OCI-LY1 (cell line): ENCODE results near the gene PRKCD.

Experiments used
- H2AFZ ChIP-seq: fragments of 200-600 bp; sonication (generic), shearing (Covaris generic); 2 replicates; pipeline ENCODE4 v1.6.0; 2014; ENCODE audit warnings: antibody characterized with exemption, mild to moderate bottlenecking, low read length
- H3F3A ChIP-seq: fragments of 200-600 bp; sonication (generic), shearing (Covaris generic); 2 replicates; pipeline ENCODE4 v1.6.0; 2014; ENCODE audit warnings: mild to moderate bottlenecking, antibody characterized with exemption, low read length, moderate library complexity; ENCODE audit not compliant: insufficient read depth
- H3K27ac ChIP-seq: fragments of 200-600 bp; sonication (generic); 2 replicates; pipeline ENCODE4 v1.5.1; 2014; ENCODE audit warnings: low read length, mixed run types, mild to moderate bottlenecking, low read depth; ENCODE audit not compliant: poor library complexity, severe bottlenecking
- H3K27me3 ChIP-seq: fragments of 200-600 bp; sonication (generic); 2 replicates; pipeline ENCODE4 v1.6.0; 2014; ENCODE audit warnings: antibody characterized with exemption, mild to moderate bottlenecking, low read length, moderate library complexity; ENCODE audit not compliant: insufficient read depth
- H3K36me3 ChIP-seq: fragments of 200-600 bp; sonication (generic); 2 replicates; pipeline ENCODE4 v1.6.1; 2014; ENCODE audit warnings: mild to moderate bottlenecking, antibody characterized with exemption, low read length, moderate library complexity, mixed read lengths; ENCODE audit not compliant: insufficient read depth
- H3K4me1 ChIP-seq: fragments of 200-600 bp; sonication (generic); 2 replicates; pipeline ENCODE4 v1.5.1; 2014; ENCODE audit warnings: mild to moderate bottlenecking, low read length, moderate library complexity; ENCODE audit not compliant: insufficient read depth, severe bottlenecking
- H3K4me2 ChIP-seq: fragments of 200-600 bp; sonication (generic), shearing (Covaris generic); 2 replicates; pipeline ENCODE4 v1.6.1; 2014; ENCODE audit warnings: low read length
- H3K4me3 ChIP-seq: fragments of 200-600 bp; sonication (generic); 2 replicates; pipeline ENCODE4 v1.5.1; 2014; ENCODE audit warnings: low read length, low read depth, mild to moderate bottlenecking, mixed read lengths; ENCODE audit not compliant: poor library complexity, severe bottlenecking
- H3K79me2 ChIP-seq: fragments of 200-600 bp; shearing (Covaris generic); 2 replicates; pipeline ENCODE4 v1.6.1; 2016; ENCODE audit warnings: mixed run types, low read length, mixed read lengths; ENCODE audit not compliant: insufficient read depth
- H3K9ac ChIP-seq: fragments of 200-600 bp; sonication (generic), shearing (Covaris generic); 2 replicates; pipeline ENCODE4 v1.6.1; 2014; ENCODE audit warnings: mild to moderate bottlenecking, low read length, mixed read lengths
- H3K9me2 ChIP-seq: fragments of 200-600 bp; sonication (generic), shearing (Covaris generic); 2 replicates; pipeline ENCODE4 v1.6.1; 2014; ENCODE audit warnings: low read depth, mild to moderate bottlenecking, low read length, mixed read lengths
- H3K9me3 ChIP-seq: fragments of 200-600 bp; shearing (Covaris generic); 2 replicates; pipeline ENCODE4 v1.6.1; 2014; ENCODE audit warnings: low read length, mixed read lengths
- H4K20me1 ChIP-seq: fragments of 200-600 bp; sonication (generic), shearing (Covaris generic); 2 replicates; pipeline ENCODE4 v1.6.0; 2016; ENCODE audit warnings: mild to moderate bottlenecking, low read length; ENCODE audit not compliant: insufficient read depth
- EZH2 ChIP-seq: fragments of 200-600 bp; sonication (generic), shearing (Covaris generic); IDR thresholded peaks from 2 replicates; pipeline ENCODE4 v1.8.0; 2017; ENCODE audit warnings: borderline replicate concordance, mixed run types, mild to moderate bottlenecking, antibody characterized with exemption, low read length, moderate library complexity, mixed read lengths
- TF ChIP-seq, protein P1 (sequence below): fragments of 200-600 bp; sonication (generic), shearing (Covaris generic); IDR thresholded peaks from 2 replicates; pipeline ENCODE4 v1.5.1; 2017; ENCODE audit warnings: mild to moderate bottlenecking, antibody characterized with exemption, low read length, moderate library complexity, mixed read lengths

Gene PRKCD

DNA sequence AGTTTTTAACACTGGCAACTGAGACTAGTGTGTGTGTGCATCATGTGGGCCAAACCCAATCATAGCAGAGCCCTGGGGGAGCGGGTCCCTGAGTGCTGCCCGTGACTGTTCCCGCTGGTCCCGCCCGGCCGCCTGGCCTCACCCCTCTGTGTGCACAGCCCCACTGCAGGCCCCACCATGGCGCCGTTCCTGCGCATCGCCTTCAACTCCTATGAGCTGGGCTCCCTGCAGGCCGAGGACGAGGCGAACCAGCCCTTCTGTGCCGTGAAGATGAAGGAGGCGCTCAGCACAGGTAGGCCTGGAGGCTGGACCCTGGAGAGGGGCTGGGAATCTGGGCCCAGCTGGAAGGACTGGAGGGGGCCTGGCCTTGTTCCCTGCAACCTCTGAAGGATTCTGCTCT is 17.2 kb downstream of the PRKCD start:
- no peaks in the 10 kb centered on the region for H3K79me2 ChIP-seq
- peaks cover 7% of the 10 kb centered on the region; the same call in 1 of the 2 replicates for H3K36me3 ChIP-seq
- H3K9me3 ChIP-seq: no peaks in the 10 kb centered on the region
- no peak overlapping the region for H3K4me3 ChIP-seq
- no peaks in the 10 kb centered on the region for H3K27me3 ChIP-seq
- H2AFZ ChIP-seq: no peak overlapping the region
- no peak overlapping the region for H3K4me2 ChIP-seq
- H3K9ac ChIP-seq: no peak overlapping the region
- H3K27ac ChIP-seq: no peak overlapping the region
- no peaks in the 10 kb centered on the region for H3F3A ChIP-seq
- no peaks in the 10 kb centered on the region for H4K20me1 ChIP-seq
- TF ChIP-seq EZH2: no peak
- TF ChIP-seq, protein P1, sequence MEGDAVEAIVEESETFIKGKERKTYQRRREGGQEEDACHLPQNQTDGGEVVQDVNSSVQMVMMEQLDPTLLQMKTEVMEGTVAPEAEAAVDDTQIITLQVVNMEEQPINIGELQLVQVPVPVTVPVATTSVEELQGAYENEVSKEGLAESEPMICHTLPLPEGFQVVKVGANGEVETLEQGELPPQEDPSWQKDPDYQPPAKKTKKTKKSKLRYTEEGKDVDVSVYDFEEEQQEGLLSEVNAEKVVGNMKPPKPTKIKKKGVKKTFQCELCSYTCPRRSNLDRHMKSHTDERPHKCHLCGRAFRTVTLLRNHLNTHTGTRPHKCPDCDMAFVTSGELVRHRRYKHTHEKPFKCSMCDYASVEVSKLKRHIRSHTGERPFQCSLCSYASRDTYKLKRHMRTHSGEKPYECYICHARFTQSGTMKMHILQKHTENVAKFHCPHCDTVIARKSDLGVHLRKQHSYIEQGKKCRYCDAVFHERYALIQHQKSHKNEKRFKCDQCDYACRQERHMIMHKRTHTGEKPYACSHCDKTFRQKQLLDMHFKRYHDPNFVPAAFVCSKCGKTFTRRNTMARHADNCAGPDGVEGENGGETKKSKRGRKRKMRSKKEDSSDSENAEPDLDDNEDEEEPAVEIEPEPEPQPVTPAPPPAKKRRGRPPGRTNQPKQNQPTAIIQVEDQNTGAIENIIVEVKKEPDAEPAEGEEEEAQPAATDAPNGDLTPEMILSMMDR: no peak
- no peaks in the 10 kb centered on the region for H3K9me2 ChIP-seq
- H3K4me1 ChIP-seq: peaks cover 30% of the 10 kb centered on the region

DNA sequence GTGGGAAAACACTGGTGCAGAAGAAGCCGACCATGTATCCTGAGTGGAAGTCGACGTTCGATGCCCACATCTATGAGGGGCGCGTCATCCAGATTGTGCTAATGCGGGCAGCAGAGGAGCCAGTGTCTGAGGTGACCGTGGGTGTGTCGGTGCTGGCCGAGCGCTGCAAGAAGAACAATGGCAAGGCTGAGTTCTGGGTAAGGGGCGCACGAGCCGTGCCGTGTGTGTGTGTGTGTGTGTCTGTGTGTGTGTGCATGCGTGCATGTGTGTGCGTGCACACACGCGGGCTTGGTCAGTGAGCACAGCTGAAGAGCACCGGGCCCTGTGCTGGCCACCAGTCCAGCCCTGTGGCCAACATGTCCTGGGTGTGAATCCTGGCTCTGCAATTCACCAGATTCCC is 18.6 kb downstream of the PRKCD start:
- no peaks in the 10 kb centered on the region for H3K27me3 ChIP-seq
- no peak overlapping the region for H2AFZ ChIP-seq
- no peaks in the 10 kb centered on the region for H3K79me2 ChIP-seq
- H3K9me3 ChIP-seq: no peaks in the 10 kb centered on the region
- no peaks in the 10 kb centered on the region for H3K36me3 ChIP-seq
- TF ChIP-seq, protein P1: no peak
- no peak for TF ChIP-seq EZH2
- H3K27ac ChIP-seq: peak overlapping the region; percentile 75
- H3F3A ChIP-seq: no peaks in the 10 kb centered on the region
- H4K20me1 ChIP-seq: no peaks in the 10 kb centered on the region
- no peak overlapping the region for H3K4me2 ChIP-seq
- no peak overlapping the region for H3K4me3 ChIP-seq
- no peak overlapping the region for H3K9ac ChIP-seq
- peaks cover 24% of the 10 kb centered on the region for H3K4me1 ChIP-seq
- no peaks in the 10 kb centered on the region for H3K9me2 ChIP-seq

DNA sequence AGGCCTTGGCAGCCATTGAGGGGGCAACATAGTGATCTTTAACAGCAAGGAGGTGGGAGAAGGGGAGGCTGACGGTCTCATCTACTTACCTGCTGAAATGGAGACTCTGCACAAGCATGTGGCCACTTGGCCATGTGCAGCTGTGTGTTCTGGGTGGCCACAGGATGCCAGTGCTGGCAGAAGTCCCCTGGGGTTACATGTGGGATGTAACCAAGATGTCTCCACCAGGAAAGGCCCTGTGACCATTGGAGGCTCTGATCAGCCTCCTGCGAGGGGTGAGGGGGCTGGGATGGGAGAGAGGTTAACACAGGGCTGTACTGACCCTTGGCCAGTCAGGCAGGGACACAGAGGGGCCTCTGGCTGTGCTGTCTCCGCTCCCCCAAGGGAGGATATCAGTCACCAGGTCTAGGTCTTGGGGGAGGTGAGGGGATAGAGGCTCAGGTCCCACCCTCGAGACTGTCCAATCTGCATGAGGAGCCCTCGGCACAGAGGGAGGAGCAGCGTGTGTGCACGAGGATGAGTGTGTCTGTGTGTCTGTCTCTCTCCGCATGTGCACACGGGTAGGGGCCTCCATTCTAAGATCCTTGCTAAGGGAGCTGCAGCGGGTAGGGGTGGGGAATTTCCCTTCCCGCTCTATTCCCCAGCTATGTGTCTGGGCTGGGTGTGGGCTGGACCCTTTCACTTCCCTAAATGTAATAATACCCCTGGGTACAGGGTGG is 19.5 kb downstream of the PRKCD start:
- Histone ChIP-seq H3K9me2 (no peaks in the 10 kb centered on the region), H3K4me1 (peaks cover 19% of the 10 kb centered on the region), H3K79me2 (no peaks in the 10 kb centered on the region), H3K9ac (peak overlapping the region; percentile 46; the same call in 1 of the 2 replicates), H3F3A (no peaks in the 10 kb centered on the region), H4K20me1 (no peaks in the 10 kb centered on the region), H3K27ac (peak overlapping the region; percentile 75), H3K27me3 (no peaks in the 10 kb centered on the region), H3K36me3 (no peaks in the 10 kb centered on the region), H3K9me3 (no peaks in the 10 kb centered on the region), H3K4me3 (peak overlapping the region; percentile 13), H3K4me2 (peak overlapping the region; percentile 44; the same call in 1 of the 2 replicates), H2AFZ (no peak overlapping the region)
- TF ChIP-seq, protein P1: no peak
- TF ChIP-seq EZH2: no peak
